Spleen (tissue), 11 donors: ENCODE data around the gene FOXP1. TPM values are rescaled to one million over a fixed set of nuclear protein-coding genes. Genes with fewer than 3 reads are reported as not detected.

Source experiments
- DNase-seq: peaks from one replicate; pipeline ENCODE4 v3.0.0-alpha.2; 2020
- H3K27ac ChIP-seq, 8 donors: fragments of 200-600 bp; sonication (generic) in 7 of 8; 1 replicate in 4 of 8; 2 replicates in 4 of 8; pipeline versions ENCODE4 v1.5.0 to v1.8.0; 2016 to 2021; ENCODE audit warnings: inconsistent platforms in 4 of 8, mild to moderate bottlenecking in 4 of 8, moderate library complexity in 1 of 8
- H3K27me3 ChIP-seq, 7 donors: fragments of 200-600 bp; sonication (generic) in 6 of 7; replicated peaks in 1 of 7; 1 replicate in 4 of 7; 2 replicates in 3 of 7; pipeline versions ENCODE4 v1.5.0 to v1.8.0; 2016 to 2021; ENCODE audit warnings: inconsistent platforms in 3 of 7, mild to moderate bottlenecking in 1 of 7
- H3K36me3 ChIP-seq, 6 donors: fragments of 200-600 bp; sonication (generic) in 5 of 6; 1 replicate in 4 of 6; 2 replicates in 2 of 6; pipeline versions ENCODE4 v1.5.0 to v1.8.0; 2016 to 2021; ENCODE audit warnings: inconsistent platforms in 2 of 6
- H3K4me1 ChIP-seq, 6 donors: fragments of 200-600 bp; sonication (generic) in 5 of 6; 1 replicate in 3 of 6; 2 replicates in 3 of 6; pipeline versions ENCODE4 v1.5.0 to v1.8.0; 2016 to 2021; ENCODE audit warnings: inconsistent platforms in 3 of 6
- H3K4me3 ChIP-seq, 8 donors: fragments of 200-600 bp; sonication (generic) in 7 of 8; 1 replicate in 4 of 8; 2 replicates in 4 of 8; pipeline versions ENCODE4 v1.5.0 to v1.8.0; 2016 to 2021; ENCODE audit warnings: inconsistent platforms in 4 of 8, mild to moderate bottlenecking in 4 of 8, moderate library complexity in 2 of 8
- H3K9me3 ChIP-seq, 8 donors: fragments of 200-600 bp; sonication (generic) in 7 of 8; 1 replicate in 4 of 8; 2 replicates in 4 of 8; pipeline versions ENCODE4 v1.5.0 to v1.8.0; 2016 to 2021; ENCODE audit warnings: inconsistent platforms in 4 of 8
- CTCF ChIP-seq, 11 experiments: fragments of 200-600 bp in 7 of 11; fragments of 450-650 bp in 4 of 11; sonication (generic) in 4 of 11; IDR thresholded peaks in 8 of 11; conservative IDR thresholded peaks in 3 of 11; 1 replicate in 7 of 11; 2 replicates in 4 of 11; pipeline versions ENCODE4 v1.4.0 to v1.8.0; 2016 to 2021; ENCODE audit warnings: antibody characterized with exemption in 11 of 11, inconsistent platforms in 4 of 11, mild to moderate bottlenecking in 1 of 11
- POLR2A ChIP-seq, 3 donors: fragments of 450-650 bp; IDR thresholded peaks; one replicate each; pipeline ENCODE4 v1.5.1; 2017; ENCODE audit warnings: antibody characterized with exemption in 3 of 3, mild to moderate bottlenecking in 1 of 3
- POLR2AphosphoS5 ChIP-seq, 3 donors: sonication (generic); formaldehyde crosslinking; IDR thresholded peaks; one replicate each; pipeline ENCODE4 v1.5.1; 2017; ENCODE audit warnings: antibody characterized with exemption in 3 of 3
- WGBS, 5 donors: extraction: QIAGEN DNeasy Blood & Tissue Kit in 3 of 5; methylation state at CpG; one replicate each; pipeline versions ENCODE4 v1.1.5 to v1.1.7; 2013 to 2018; 5-methylcytosine and 5-hydroxymethylcytosine counted together
- intact Hi-C: fragments of 100-400 bp; cut with DNase I; formaldehyde crosslinking; loops from one replicate; pipeline ENCODE4 v1.15.0; 2023; ENCODE audit warnings: low total_unique reads
- polyA plus RNA-seq, 3 donors: library from polyadenylated mRNA; stranded (reverse); fragments of 200-250 nt; gene quantifications; one replicate each; pipeline ENCODE4 v1.2.1, GENCODE V29; 2013
- total RNA-seq, 7 donors: library from RNA; depleted of rRNA in 3 of 7; stranded (reverse); fragments of >200 nt in 3 of 7; fragmentation: NEBNext Ultra II Directional in 4 of 7; extraction: Animal tissue kit (Norgen Biotek cat#: 25700) in 4 of 7; gene quantifications; one replicate each; pipeline versions ENCODE4 v1.1.0 to v1.2.1, GENCODE V29; 2016 to 2021
- donor health status: healthy with polysubstance abuse.
- donor health status: DM: no; HTN: no; CAD: no; lungs with moderate emphysema.
- donor health status: DM: no; HTN: no; CAD: no.
- donor health status: Bipolar disorder and iron deficiency.
- donor health status: healthy.
- donor health status: DM: no; HTN: no; CAD: no.
- donor health status: DM: yes; HTN: yes; CAD: no.

Gene FOXP1
- total and polyA plus RNA-seq, 10 donors = 11.1 to 202 (median 153) TPM

GRCh38 chr3:71012971-71013370 is 570.6 kb downstream of the FOXP1 start:
- H3K9me3 ChIP-seq = peaks cover 0 to 9% (median 3%) of the 10 kb centered on the region in 8 donors
- no peak for TF ChIP-seq POLR2AphosphoS5 (IDR thresholded peaks at IDR 0.05)
- TF ChIP-seq CTCF (IDR thresholded peaks at IDR 0.05 in 8 of 11, conservative IDR thresholded peaks at IDR 0.05 in 3 of 11) = no peak
- TF ChIP-seq POLR2A (IDR thresholded peaks at IDR 0.05) = no peak
- intact Hi-C loops = no loop called here
- H3K27ac ChIP-seq = no peak overlapping the region
- peaks cover 19 to 66% (median 40%) of the 10 kb centered on the region in 6 donors for H3K4me1 ChIP-seq
- H3K4me3 ChIP-seq = no peak overlapping the region
- DNase-seq = no peak
- H3K27me3 ChIP-seq = no peaks in the 10 kb centered on the region
- H3K36me3 ChIP-seq = peaks cover 7 to 24% (median 15%) of the 10 kb centered on the region in 6 donors
- 97 to 100% (median 99%) methylated on average over 1 of the region's 1 CpG for WGBS, 5 donors

GRCh38 chr3:71011565-71012287 is 571.8 kb downstream of the FOXP1 start:
- Histone ChIP-seq H3K9me3 (peaks cover 0 to 9% (median 3%) of the 10 kb centered on the region in 8 donors), H3K36me3 (peaks cover 7 to 24% (median 15%) of the 10 kb centered on the region in 6 donors), H3K4me1 (peaks cover 24 to 76% (median 48%) of the 10 kb centered on the region in 6 donors), H3K27ac (peak overlapping the region in 7 of 8 donors; percentile 25 to 70 (median 51)), H3K27me3 (no peaks in the 10 kb centered on the region), H3K4me3 (no peak overlapping the region)
- WGBS, 5 donors = 61 to 69% (median 65%) methylated on average over 6 of the region's 6 CpGs
- no peak for DNase-seq
- TF ChIP-seq POLR2AphosphoS5 (IDR thresholded peaks at IDR 0.05) (no peak), POLR2A (IDR thresholded peaks at IDR 0.05) (no peak), CTCF (IDR thresholded peaks at IDR 0.05 in 8 of 11, conservative IDR thresholded peaks at IDR 0.05 in 3 of 11) (no peak)
- intact Hi-C loops = no loop called here

- TF ChIP-seq CTCF (IDR thresholded peaks at IDR 0.05 in 8 of 11, conservative IDR thresholded peaks at IDR 0.05 in 3 of 11) (no peak), POLR2AphosphoS5 (IDR thresholded peaks at IDR 0.05) (no peak), POLR2A (IDR thresholded peaks at IDR 0.05) (no peak)
- peaks cover 7 to 20% (median 15%) of the 10 kb centered on the region in 6 donors for H3K36me3 ChIP-seq
- no peaks in the 10 kb centered on the region for H3K27me3 ChIP-seq
- no peak overlapping the region for H3K4me3 ChIP-seq
- DNase-seq = no peak
- intact Hi-C loops = no loop called here
- peaks cover 25 to 80% (median 53%) of the 10 kb centered on the region in 6 donors for H3K4me1 ChIP-seq
- 44 to 59% (median 58%) methylated on average over 3 of the region's 3 CpGs for WGBS, 5 donors
- peaks cover 0 to 9% (median 3%) of the 10 kb centered on the region in 8 donors for H3K9me3 ChIP-seq
- peak overlapping the region in 7 of 8 donors; percentile 33 to 70 (median 55) for H3K27ac ChIP-seq
Measured at GRCh38 chr3:71010726-71011455, 572.6 kb downstream of the FOXP1 start.
